Activated CD8-positive, alpha-beta memory T cell treated with anti-CD3 and anti-CD28 coated beads for 4 hours (primary cell): ENCODE results near the gene PODXL2.
"Not testable (repeated sequence)": the region's sequence is repeated elsewhere in the genome, so short reads cannot be mapped to it uniquely, and the experiment has no call there.

Experiments
- DNase-seq, 2 donors: peaks; one replicate each; pipeline ENCODE4 v3.0.0-alpha.2; 2020; ENCODE audit warnings: low read depth in 2 of 2

PODXL2 gene

GRCh38 chr3:127604546-127605165 lies 24.3 kb upstream of the PODXL2 start:
- DNase-seq = no peak

GRCh38 chr3:127605547-127605946 lies 23.4 kb upstream of the PODXL2 start:
- not testable (repeated sequence) for DNase-seq

GRCh38 chr3:127606086-127606805 lies 22.7 kb upstream of the PODXL2 start:
- DNase-seq = no peak

GRCh38 chr3:127606981-127607595 lies 21.9 kb upstream of the PODXL2 start:
- DNase-seq = no peak

GRCh38 chr3:127607675-127608361 lies 21.2 kb upstream of the PODXL2 start:
- DNase-seq = no peak

GRCh38 chr3:127608362-127608718 lies 20.6 kb upstream of the PODXL2 start:
- no peak for DNase-seq

GRCh38 chr3:127610105-127610504 lies 18.9 kb upstream of the PODXL2 start:
- no peak for DNase-seq

- DNase-seq = no peak
Measured at GRCh38 chr3:127611251-127611650, 17.7 kb upstream of the PODXL2 start.

- no peak for DNase-seq
Measured at GRCh38 chr3:127612966-127613365, 16.0 kb upstream of the PODXL2 start.

GRCh38 chr3:127613406-127613805 lies 15.6 kb upstream of the PODXL2 start:
- no peak for DNase-seq

GRCh38 chr3:127614928-127615589 lies 13.9 kb upstream of the PODXL2 start:
- no peak for DNase-seq

GRCh38 chr3:127615631-127616305 lies 13.2 kb upstream of the PODXL2 start:
- no peak for DNase-seq

GRCh38 chr3:127616836-127617605 lies 12.0 kb upstream of the PODXL2 start:
- no peak for DNase-seq

GRCh38 chr3:127618891-127619290 lies 10.1 kb upstream of the PODXL2 start:
- DNase-seq = no peak

GRCh38 chr3:127620637-127621375 lies 8.2 kb upstream of the PODXL2 start:
- no peak for DNase-seq

- DNase-seq = no peak
Measured at GRCh38 chr3:127622031-127622430, 7.0 kb upstream of the PODXL2 start.

GRCh38 chr3:127622772-127623576 lies 6.0 kb upstream of the PODXL2 start:
- DNase-seq = no peak

- no peak for DNase-seq
Measured at GRCh38 chr3:127624063-127624462, 4.9 kb upstream of the PODXL2 start.

- no peak for DNase-seq
Measured at GRCh38 chr3:127625821-127626220, 3.2 kb upstream of the PODXL2 start.
